Suprapubic skin (tissue), 4 donors: ENCODE data around the gene SLAMF1. TPM values are rescaled to one million over a fixed set of nuclear protein-coding genes. Genes with fewer than 3 reads are reported as not detected.
A peak's percentile ranks its signal among the peaks of the same experiment; 100 is the strongest.

Experiments used
- DNase-seq, 2 donors: peaks; one replicate each; pipeline ENCODE4 v3.0.0-alpha.2; 2019; ENCODE audit warnings: low spot score in 2 of 2
- H3K27ac ChIP-seq: fragments of 200-600 bp; sonication (generic); one replicate; pipeline ENCODE4 v1.5.1; 2019
- H3K27me3 ChIP-seq: fragments of 200-600 bp; sonication (generic); one replicate; pipeline ENCODE4 v1.5.1; 2019
- H3K36me3 ChIP-seq: fragments of 200-600 bp; sonication (generic); one replicate; pipeline ENCODE4 v1.5.1; 2019
- H3K4me1 ChIP-seq: fragments of 200-600 bp; sonication (generic); one replicate; pipeline ENCODE4 v1.5.1; 2019
- H3K4me3 ChIP-seq: fragments of 200-600 bp; sonication (generic); one replicate; pipeline ENCODE4 v1.5.1; 2019; ENCODE audit warnings: mild to moderate bottlenecking
- H3K9me3 ChIP-seq: fragments of 200-600 bp; sonication (generic); one replicate; pipeline ENCODE4 v1.5.1; 2019
- CTCF ChIP-seq, 2 donors: fragments of 200-600 bp in 1 of 2; fragments of 450-650 bp in 1 of 2; sonication (generic) in 1 of 2; IDR thresholded peaks; one replicate each; pipeline ENCODE4 v1.5.1; 2016 to 2019; ENCODE audit warnings: antibody characterized with exemption in 2 of 2, mild to moderate bottlenecking in 1 of 2, moderate library complexity in 1 of 2
- EP300 ChIP-seq: sonication (generic); formaldehyde crosslinking; IDR thresholded peaks from one replicate; pipeline ENCODE4 v1.6.1; 2017; ENCODE audit warnings: antibody characterized with exemption
- POLR2A ChIP-seq, 2 donors: fragments of 450-650 bp; IDR thresholded peaks; one replicate each; pipeline ENCODE4 v1.6.1; 2017; ENCODE audit warnings: antibody characterized with exemption in 2 of 2, mild to moderate bottlenecking in 2 of 2, moderate library complexity in 2 of 2
- POLR2AphosphoS5 ChIP-seq, 3 donors: sonication (generic); formaldehyde crosslinking; IDR thresholded peaks; one replicate each; pipeline ENCODE4 v1.6.1; 2017; ENCODE audit warnings: antibody characterized with exemption in 3 of 3
- WGBS: methylation state at CpG from one replicate; pipeline ENCODE4 v1.1.5; 2018; 5-methylcytosine and 5-hydroxymethylcytosine counted together
- total RNA-seq, 4 donors: library from RNA; depleted of rRNA; stranded (reverse); fragments of >200 nt; gene quantifications; one replicate each; pipeline ENCODE4 v1.1.0, GENCODE V29; 2016

Gene SLAMF1
- total RNA-seq, 4 donors from 2014 or later = not detected

GRCh38 chr1:160608514-160608913 is 38.3 kb downstream of the SLAMF1 start:
- TF ChIP-seq CTCF (IDR thresholded peaks at IDR 0.05) = no peak
- TF ChIP-seq EP300 = no peak
- no peak for TF ChIP-seq POLR2AphosphoS5 (IDR thresholded peaks at IDR 0.05)
- no peak for TF ChIP-seq POLR2A (IDR thresholded peaks at IDR 0.05)
- Histone ChIP-seq H3K27me3 (peaks cover 6% of the 10 kb centered on the region), H3K27ac (no peak overlapping the region), H3K4me3 (no peak overlapping the region), H3K9me3 (no peaks in the 10 kb centered on the region), H3K4me1 (no peaks in the 10 kb centered on the region), H3K36me3 (no peaks in the 10 kb centered on the region)
- WGBS = 45% methylated on average over 2 of the region's 2 CpGs
- no peak for DNase-seq

- no peaks in the 10 kb centered on the region for H3K9me3 ChIP-seq
- no peak for TF ChIP-seq EP300
- no peak for TF ChIP-seq CTCF (IDR thresholded peaks at IDR 0.05)
- TF ChIP-seq POLR2AphosphoS5 (IDR thresholded peaks at IDR 0.05) = no peak
- no peak for TF ChIP-seq POLR2A (IDR thresholded peaks at IDR 0.05)
- H3K4me3 ChIP-seq = no peak overlapping the region
- H3K27ac ChIP-seq = no peak overlapping the region
- no peak for DNase-seq
- no peaks in the 10 kb centered on the region for H3K4me1 ChIP-seq
- H3K27me3 ChIP-seq = peaks cover 6% of the 10 kb centered on the region
- 71% methylated on average over 6 of the region's 6 CpGs for WGBS
- H3K36me3 ChIP-seq = no peaks in the 10 kb centered on the region
Observed at GRCh38 chr1:160608057-160608456, 38.8 kb downstream of the SLAMF1 start.

- WGBS = 77% methylated on average over 1 of the region's 1 CpG
- TF ChIP-seq POLR2A (IDR thresholded peaks at IDR 0.05) (no peak), POLR2AphosphoS5 (IDR thresholded peaks at IDR 0.05) (no peak), EP300 (no peak), CTCF (IDR thresholded peaks at IDR 0.05) (no peak)
- no peak for DNase-seq
- no peaks in the 10 kb centered on the region for H3K9me3 ChIP-seq
- H3K27ac ChIP-seq = no peak overlapping the region
- H3K36me3 ChIP-seq = no peaks in the 10 kb centered on the region
- H3K4me1 ChIP-seq = no peaks in the 10 kb centered on the region
- H3K4me3 ChIP-seq = no peak overlapping the region
- H3K27me3 ChIP-seq = peaks cover 4% of the 10 kb centered on the region
Observed at GRCh38 chr1:160607672-160608032, 39.2 kb downstream of the SLAMF1 start.

- Histone ChIP-seq H3K9me3 (no peaks in the 10 kb centered on the region), H3K36me3 (no peaks in the 10 kb centered on the region), H3K4me1 (no peaks in the 10 kb centered on the region), H3K27ac (no peak overlapping the region), H3K27me3 (no peaks in the 10 kb centered on the region), H3K4me3 (no peak overlapping the region)
- 35% methylated on average over 3 of the region's 3 CpGs for WGBS
- no peak for DNase-seq
- peak; percentile 32 to 62 for TF ChIP-seq CTCF (IDR thresholded peaks at IDR 0.05)
- no peak for TF ChIP-seq POLR2AphosphoS5 (IDR thresholded peaks at IDR 0.05)
- no peak for TF ChIP-seq EP300
- TF ChIP-seq POLR2A (IDR thresholded peaks at IDR 0.05) = no peak
Observed at GRCh38 chr1:160607011-160607671, 39.7 kb downstream of the SLAMF1 start.

- DNase-seq = no peak
- H3K9me3 ChIP-seq = no peaks in the 10 kb centered on the region
- H3K27me3 ChIP-seq = no peaks in the 10 kb centered on the region
- no peaks in the 10 kb centered on the region for H3K4me1 ChIP-seq
- no peaks in the 10 kb centered on the region for H3K36me3 ChIP-seq
- no peak overlapping the region for H3K4me3 ChIP-seq
- WGBS = 76% methylated on average over 1 of the region's 1 CpG
- H3K27ac ChIP-seq = no peak overlapping the region
- TF ChIP-seq POLR2A (IDR thresholded peaks at IDR 0.05) (no peak), CTCF (IDR thresholded peaks at IDR 0.05) (no peak), POLR2AphosphoS5 (IDR thresholded peaks at IDR 0.05) (no peak), EP300 (no peak)
Observed at GRCh38 chr1:160606611-160607010, 40.2 kb downstream of the SLAMF1 start.
